Neural crest cell (in vitro differentiated cells): Measurements from ENCODE around the gene PRPSAP1. TPM values are rescaled to one million over a fixed set of nuclear protein-coding genes. Genes with fewer than 3 reads are reported as not detected.
"Not testable (repeated sequence)": the region's sequence is repeated elsewhere in the genome, so short reads cannot be mapped to it uniquely, and the experiment has no call there.

Experiments used
- DNase-seq: peaks from one replicate; pipeline ENCODE4 v3.0.0; 2021; ENCODE audit warnings: low read depth, mixed read lengths, low spot score
- H3K27ac Mint-ChIP-seq: one replicate; pipeline ENCODE4 v1.8.0; 2021; ENCODE audit warnings: mild to moderate bottlenecking, mixed read lengths; ENCODE audit not compliant: unreplicated experiment
- H3K27me3 Mint-ChIP-seq: 2 replicates; pipeline ENCODE4 v1.8.0; 2021; ENCODE audit warnings: low read depth, mild to moderate bottlenecking, mixed read lengths
- H3K36me3 Mint-ChIP-seq: 2 replicates; pipeline ENCODE4 v1.8.0; 2021; ENCODE audit warnings: low read depth, mild to moderate bottlenecking, mixed read lengths
- H3K4me1 Mint-ChIP-seq: 2 replicates; pipeline ENCODE4 v1.8.0; 2021; ENCODE audit warnings: mixed read lengths
- H3K4me3 Mint-ChIP-seq: one replicate; pipeline ENCODE4 v1.8.0; 2021; ENCODE audit warnings: mild to moderate bottlenecking, mixed read lengths
- H3K9me3 Mint-ChIP-seq: 2 replicates; pipeline ENCODE4 v1.8.0; 2021; ENCODE audit warnings: mixed read lengths
- total RNA-seq: library from RNA; stranded (reverse); gene quantifications from 2 replicates; pipeline ENCODE4 v1.2.1, GENCODE V29; 2021
- TF ChIP-seq, protein P1 (sequence below): fragments of 200-600 bp; sonication (generic); conservative IDR thresholded peaks from 2 replicates; pipeline ENCODE4 v1.5.0; 2021; ENCODE audit warnings: antibody characterized with exemption, mild to moderate bottlenecking

Gene PRPSAP1
- total RNA-seq, 1 donor from 2014 or later, result 73.6 TPM

- Mint-ChIP-seq H3K9me3 (no peaks in the 10 kb centered on the region), H3K36me3 (peaks cover 4% of the 10 kb centered on the region), H3K4me3 (peak overlapping the region; percentile 96), H3K27me3 (no peaks in the 10 kb centered on the region), H3K4me1 (peaks cover 27% of the 10 kb centered on the region), H3K27ac (peak overlapping the region; percentile 100)
- DNase-seq, result no peak
- TF ChIP-seq, protein P1, sequence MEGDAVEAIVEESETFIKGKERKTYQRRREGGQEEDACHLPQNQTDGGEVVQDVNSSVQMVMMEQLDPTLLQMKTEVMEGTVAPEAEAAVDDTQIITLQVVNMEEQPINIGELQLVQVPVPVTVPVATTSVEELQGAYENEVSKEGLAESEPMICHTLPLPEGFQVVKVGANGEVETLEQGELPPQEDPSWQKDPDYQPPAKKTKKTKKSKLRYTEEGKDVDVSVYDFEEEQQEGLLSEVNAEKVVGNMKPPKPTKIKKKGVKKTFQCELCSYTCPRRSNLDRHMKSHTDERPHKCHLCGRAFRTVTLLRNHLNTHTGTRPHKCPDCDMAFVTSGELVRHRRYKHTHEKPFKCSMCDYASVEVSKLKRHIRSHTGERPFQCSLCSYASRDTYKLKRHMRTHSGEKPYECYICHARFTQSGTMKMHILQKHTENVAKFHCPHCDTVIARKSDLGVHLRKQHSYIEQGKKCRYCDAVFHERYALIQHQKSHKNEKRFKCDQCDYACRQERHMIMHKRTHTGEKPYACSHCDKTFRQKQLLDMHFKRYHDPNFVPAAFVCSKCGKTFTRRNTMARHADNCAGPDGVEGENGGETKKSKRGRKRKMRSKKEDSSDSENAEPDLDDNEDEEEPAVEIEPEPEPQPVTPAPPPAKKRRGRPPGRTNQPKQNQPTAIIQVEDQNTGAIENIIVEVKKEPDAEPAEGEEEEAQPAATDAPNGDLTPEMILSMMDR, result no peak
Observed at GRCh38 chr17:76354317-76354729, 607 bp upstream of the PRPSAP1 start.

GRCh38 chr17:76353004-76353598 lies 615 bp downstream of the PRPSAP1 start:
- H3K4me1 Mint-ChIP-seq, result peaks cover 27% of the 10 kb centered on the region
- DNase-seq, result no peak
- H3K27ac Mint-ChIP-seq, result peak overlapping the region; percentile 90
- no peaks in the 10 kb centered on the region for H3K27me3 Mint-ChIP-seq
- TF ChIP-seq, protein P1, result no peak
- no peaks in the 10 kb centered on the region for H3K9me3 Mint-ChIP-seq
- H3K4me3 Mint-ChIP-seq, result peak overlapping the region; percentile 98
- H3K36me3 Mint-ChIP-seq, result peaks cover 4% of the 10 kb centered on the region

DNA sequence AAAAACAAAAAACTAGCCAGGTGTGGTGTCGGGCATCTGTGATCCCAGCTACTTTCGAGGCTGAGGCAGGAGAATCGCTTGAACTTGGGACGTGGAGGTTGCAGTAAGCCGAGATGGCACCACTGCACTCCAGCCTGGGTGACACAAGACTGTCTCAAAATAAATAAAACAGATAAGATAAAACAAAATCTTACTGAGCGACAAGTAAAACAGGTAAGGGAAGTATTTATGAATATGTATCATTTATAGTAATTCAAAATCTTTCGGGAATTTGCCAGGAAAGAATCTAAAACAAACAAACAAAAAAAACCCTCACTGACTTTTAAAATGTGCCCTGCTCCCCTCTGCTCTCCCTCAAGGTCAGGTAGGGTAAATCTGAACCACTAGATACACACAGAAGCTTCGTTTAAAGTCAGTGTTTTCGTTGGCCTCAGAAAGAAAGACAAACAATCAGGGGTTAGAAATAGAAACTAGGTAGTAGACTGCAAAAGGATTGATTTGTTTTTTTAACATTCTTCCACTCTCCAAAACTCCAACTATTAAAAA lies 2.1 kb downstream of the PRPSAP1 start:
- no peaks in the 10 kb centered on the region for H3K27me3 Mint-ChIP-seq
- H3K27ac Mint-ChIP-seq, result no peak overlapping the region
- peaks cover 11% of the 10 kb centered on the region for H3K36me3 Mint-ChIP-seq
- no peak for DNase-seq
- TF ChIP-seq, protein P1, result no peak
- H3K4me3 Mint-ChIP-seq, result peak overlapping the region; percentile 98
- H3K9me3 Mint-ChIP-seq, result no peaks in the 10 kb centered on the region
- H3K4me1 Mint-ChIP-seq, result peaks cover 27% of the 10 kb centered on the region

DNA sequence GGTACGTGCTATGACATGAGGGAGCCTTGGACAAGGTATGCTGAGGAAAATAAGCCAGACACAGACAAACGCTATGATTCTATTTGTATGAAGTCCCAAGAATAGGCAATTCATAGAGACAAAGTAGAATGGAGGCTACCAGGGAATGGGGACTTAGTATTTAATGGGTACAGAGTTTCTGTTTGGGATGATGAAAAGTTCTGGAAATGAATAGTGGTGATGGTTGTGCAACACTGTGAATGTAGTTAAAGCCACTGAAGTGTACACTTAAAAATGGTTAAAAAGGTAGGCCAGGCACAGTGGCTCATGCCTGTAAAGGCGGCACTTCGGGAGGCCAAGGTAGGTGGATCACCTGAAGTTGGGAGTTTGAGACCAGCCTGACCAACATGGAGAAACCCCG lies 3.3 kb downstream of the PRPSAP1 start:
- no peaks in the 10 kb centered on the region for H3K9me3 Mint-ChIP-seq
- H3K27ac Mint-ChIP-seq, result no peak overlapping the region
- no peak for DNase-seq
- peak overlapping the region; percentile 72 for H3K4me3 Mint-ChIP-seq
- peaks cover 27% of the 10 kb centered on the region for H3K4me1 Mint-ChIP-seq
- peaks cover 19% of the 10 kb centered on the region for H3K36me3 Mint-ChIP-seq
- no peaks in the 10 kb centered on the region for H3K27me3 Mint-ChIP-seq
- TF ChIP-seq, protein P1, result no peak

- H3K4me1 Mint-ChIP-seq, H3K9me3 Mint-ChIP-seq, H3K27me3 Mint-ChIP-seq, DNase-seq, H3K4me3 Mint-ChIP-seq, H3K27ac Mint-ChIP-seq: not testable (repeated sequence)
- H3K36me3 Mint-ChIP-seq, result peaks cover 21% of the 10 kb centered on the region
Observed at GRCh38 chr17:76346936-76347335, 6.8 kb downstream of the PRPSAP1 start.

DNA sequence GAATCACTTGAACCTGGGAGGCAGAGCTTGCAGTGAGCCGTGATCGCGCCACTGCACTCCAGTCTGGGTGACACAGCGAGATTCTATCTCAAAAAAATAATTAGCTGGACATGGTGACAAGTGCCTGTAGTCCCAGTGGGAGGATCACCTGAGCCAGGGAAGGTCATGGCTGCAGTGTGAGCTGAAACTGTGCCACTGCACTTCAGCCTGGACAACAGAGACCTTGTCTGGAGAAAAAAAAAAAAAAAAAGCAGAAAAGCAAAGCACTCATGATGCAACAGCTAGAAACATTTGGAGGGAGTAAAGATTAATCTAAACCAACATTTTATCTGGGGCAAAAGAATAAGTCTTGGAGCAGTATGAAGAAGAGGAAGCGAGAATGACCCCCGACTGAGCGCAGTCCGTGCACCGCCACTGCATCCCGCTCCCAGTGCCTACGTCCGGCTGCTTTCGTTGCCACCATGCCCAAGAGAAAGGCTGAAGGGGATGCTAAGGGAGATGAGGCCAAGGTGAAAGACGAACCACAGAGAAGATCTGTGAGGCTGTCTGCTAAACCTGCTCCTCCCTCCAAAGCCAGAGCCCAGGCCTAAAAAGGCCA lies 8.2 kb downstream of the PRPSAP1 start:
- Mint-ChIP-seq H3K36me3 (peaks cover 23% of the 10 kb centered on the region), H3K4me3 (no peak overlapping the region), H3K27me3 (no peaks in the 10 kb centered on the region), H3K27ac (peak overlapping the region; percentile 75), H3K9me3 (no peaks in the 10 kb centered on the region), H3K4me1 (no peaks in the 10 kb centered on the region)
- TF ChIP-seq, protein P1, result no peak
- DNase-seq, result no peak
